Lung microvascular endothelial cell (primary cell): ENCODE measurements around the gene C6orf15. TPM values are rescaled to one million over a fixed set of nuclear protein-coding genes. Genes with fewer than 3 reads are reported as not detected.

Experiments
- DNase-seq, 2 donors: peaks; one replicate each; pipeline versions ENCODE4 v3.0.0 to v3.0.0-alpha.2; 2010; ENCODE audit warnings: low read depth in 2 of 2
- total RNA-seq: library from RNA; depleted of rRNA; stranded (reverse); fragments of >200 nt; gene quantifications from 2 replicates; pipeline ENCODE4 v1.2.1, GENCODE V29; 2014

Gene C6orf15
- total RNA-seq, 1 donor from 2014 or later, result not detected

GRCh38 chr6:31131595-31131994 lies 19.2 kb upstream of the C6orf15 start:
- DNase-seq, result no peak

DNA sequence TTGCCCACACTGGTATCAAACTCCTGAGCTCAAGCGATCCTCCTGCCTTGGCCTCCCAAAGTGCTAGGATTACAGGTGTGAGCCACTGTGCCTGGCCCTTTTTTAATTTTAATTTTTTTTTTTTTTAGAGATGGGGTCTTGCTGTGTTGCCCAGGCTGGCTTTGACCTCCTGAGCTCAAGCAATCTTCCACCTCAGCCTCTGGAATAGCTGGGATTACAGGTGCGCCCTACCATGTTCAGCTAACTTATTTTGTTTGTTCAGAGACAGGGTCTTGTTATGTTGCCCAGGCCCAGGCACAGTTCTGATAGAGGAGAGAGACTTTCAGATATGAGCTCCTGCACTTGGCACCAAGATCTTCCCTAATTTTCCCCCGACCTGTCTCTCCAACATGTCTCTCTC lies 18.4 kb upstream of the C6orf15 start:
- no peak for DNase-seq

DNA sequence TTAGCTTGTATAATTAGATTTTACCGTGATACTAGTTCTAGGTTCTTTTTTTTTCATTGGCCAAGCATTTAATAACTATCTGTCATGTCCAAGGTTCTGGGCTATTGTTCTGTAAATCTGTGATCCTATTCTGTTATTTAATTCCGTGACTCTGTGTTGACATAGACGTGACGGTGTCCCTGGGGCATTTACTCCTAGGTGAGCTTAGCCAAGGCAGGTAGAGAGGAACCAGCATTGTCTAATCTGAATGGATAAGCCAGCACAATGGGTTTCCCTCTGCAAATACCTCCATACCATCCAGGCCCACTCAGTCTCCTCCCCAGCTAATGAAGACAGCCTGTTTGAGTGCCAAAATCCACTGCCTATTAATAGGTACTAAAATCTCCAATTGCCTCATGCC lies 16.8 kb upstream of the C6orf15 start:
- no peak for DNase-seq

DNA sequence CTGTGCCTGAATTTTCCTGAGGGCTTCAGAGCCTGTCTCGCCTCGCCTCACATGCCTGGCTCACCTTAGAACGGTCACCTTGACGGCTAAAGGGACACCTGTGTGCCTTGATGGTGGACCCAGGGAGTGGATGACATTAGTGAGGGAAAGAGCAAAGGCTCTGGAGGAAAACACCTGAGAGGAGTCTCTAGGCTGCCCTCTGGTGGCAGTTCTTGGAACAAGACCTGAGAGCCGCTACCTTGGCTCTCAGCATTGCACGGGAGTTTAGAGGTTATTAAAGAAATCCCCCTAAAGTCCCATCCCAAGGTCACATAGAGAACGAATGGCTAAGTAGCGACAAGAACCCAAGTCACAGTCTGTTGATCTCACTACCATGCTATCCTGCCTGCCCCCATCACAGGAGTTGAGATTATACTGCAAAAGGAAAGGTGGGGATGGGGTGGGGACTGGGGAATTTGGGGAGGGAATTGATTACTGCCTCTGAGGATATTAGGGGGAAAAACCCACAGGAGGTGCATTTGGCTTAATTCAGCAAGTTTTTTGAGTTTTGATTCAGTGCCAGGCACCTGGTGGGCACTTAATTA lies 15.8 kb upstream of the C6orf15 start:
- DNase-seq, result peak; percentile 28 to 53

DNA sequence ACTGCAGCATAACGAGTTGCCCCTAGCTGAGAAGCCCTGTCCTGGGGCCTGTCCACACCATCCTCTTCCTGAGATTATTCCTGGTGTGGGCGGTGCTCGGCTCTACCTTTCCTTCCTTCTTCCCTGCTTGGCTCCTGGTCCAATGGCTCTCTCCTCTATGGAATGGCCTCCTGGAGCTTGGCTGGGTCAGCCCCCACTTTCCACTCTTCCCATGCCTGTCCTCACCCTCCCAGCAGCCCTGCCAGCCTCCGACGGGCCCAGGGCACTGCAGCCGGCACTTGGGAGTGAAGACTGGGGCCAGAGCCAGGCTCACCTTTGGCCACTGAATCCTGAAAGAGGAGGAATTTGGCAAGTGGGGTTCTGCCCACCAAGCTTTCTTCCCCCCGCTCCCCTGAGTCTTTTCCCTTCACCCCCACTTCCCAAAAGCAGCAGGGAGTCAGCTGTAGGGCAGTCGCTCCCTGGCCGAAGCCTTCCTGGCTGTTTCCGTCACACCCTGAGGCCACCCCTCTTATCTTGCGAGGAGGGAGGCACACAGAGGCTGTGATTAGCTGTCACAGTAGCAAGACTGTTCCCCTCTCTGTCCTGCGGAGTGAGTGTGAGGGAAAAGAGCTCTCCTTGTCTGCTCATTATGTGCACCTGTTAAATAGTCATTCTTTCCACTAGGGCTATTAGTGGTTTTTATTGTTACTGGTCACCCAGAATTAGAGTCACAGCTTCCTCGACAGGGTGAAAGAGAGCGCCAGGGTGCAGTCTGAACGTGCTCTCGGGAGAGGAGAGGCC lies 14.2 kb upstream of the C6orf15 start:
- no peak for DNase-seq

- DNase-seq, result peak in 1 of 2 donors; percentile 28
Observed at GRCh38 chr6:31125586-31126363, 13.4 kb upstream of the C6orf15 start.

DNA sequence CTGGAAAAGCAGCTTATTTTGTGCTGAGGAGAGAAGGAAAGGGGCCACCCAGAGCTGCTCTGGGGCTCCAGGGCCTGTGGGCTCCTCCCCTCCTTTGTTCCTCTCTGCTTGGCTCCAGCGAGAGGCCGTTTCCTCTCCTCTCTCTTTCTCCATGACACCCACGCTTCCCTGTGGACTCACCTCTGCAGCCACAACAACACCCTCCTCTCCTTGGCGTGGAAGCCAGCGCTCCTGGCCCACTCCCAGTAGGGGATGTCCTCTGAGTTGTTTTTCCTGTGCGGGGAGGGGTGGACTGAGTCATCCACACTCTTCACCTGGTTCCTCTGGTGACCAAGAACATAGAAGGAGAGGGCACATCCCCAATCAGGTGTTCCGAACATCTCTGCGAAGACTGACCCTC lies 12.8 kb upstream of the C6orf15 start:
- DNase-seq, result peak; percentile 67 to 76

DNA sequence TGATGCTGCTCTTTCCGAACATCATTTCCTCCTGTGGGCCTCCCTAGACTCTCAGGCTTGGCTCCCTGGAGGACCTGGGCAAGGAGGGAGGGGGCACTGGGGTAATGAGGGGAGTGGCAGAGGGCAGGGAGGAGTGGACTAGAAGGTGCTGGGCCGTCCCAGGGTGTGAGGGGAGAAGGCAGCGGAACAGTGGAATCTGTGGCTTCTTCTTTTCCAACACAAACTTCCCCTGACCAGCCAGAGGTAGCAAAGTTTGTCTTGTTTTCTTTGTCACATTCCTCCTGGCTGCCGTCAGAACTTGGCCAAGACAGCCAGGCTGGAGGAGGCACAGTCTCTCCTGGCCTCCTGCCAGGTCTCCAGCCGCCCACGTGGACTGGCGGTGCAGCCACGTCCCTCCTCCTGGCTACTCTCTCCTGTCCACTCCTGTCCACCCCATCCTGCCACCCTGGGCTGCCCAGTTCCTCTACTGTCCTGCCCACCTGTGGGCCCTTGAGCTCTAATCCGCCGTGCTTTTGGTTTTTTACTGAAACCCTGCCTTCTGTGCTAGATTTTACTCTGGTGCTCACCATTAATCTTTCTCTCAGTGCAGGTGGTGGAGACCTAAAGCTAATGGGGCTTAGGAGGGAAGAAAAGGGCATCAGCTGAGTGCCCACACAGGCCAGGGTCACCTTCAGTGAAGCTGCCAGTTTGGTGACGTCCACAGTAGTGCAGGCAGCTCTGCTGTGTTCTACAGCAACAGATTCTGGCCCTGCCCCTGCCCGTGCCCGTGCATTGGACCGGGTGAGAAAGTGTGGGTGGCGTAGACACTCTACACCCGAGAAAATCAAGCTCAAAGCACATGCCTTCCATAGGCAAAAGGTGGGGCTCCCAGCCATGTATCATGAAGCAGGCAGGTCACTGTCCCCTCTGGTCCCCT lies 10.7 kb upstream of the C6orf15 start:
- peak in 1 of 2 donors; percentile 86 for DNase-seq

DNA sequence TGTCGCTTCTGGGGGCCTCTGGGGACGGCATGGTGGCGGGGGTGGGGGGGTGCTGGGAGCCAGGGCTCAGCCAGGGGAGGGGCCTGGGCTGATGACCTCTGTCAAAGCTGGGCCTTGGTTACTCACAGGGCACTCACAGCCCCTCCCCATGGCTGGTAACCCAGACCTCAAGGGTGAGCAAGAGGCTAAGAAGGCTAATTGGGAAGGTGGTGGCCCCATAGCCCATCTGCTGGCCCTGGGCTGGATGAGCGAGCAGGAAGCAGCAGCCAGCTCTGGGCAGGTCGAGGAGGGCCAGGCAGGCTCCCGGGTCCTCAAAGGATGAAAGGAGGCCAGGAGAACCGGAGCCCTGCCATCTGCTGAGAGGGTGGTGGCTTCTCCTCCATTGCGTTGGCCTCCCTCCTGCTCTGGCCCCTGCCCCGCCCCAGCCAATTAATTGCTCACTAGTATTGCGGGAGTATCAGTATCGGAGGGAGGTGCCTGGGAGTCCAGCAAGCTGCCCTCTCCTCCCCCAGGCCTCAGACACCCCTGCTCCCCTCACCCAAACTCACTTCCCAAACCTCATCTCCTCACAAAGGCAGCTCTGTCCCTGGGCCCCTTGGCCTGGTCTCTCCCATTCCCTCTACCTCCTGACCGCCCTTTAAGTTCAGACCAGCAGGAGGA lies 8.9 kb upstream of the C6orf15 start:
- DNase-seq, result no peak

- no peak for DNase-seq
Observed at GRCh38 chr6:31120151-31120915, 8.0 kb upstream of the C6orf15 start, which contains the start of gene CDSN. Gene CDSN (minus strand): TSS chr6:31120446. CDS start chr6:31120419, 27 bp downstream.

GRCh38 chr6:31118178-31118577 lies 5.8 kb upstream of the C6orf15 start:
- no peak for DNase-seq

DNA sequence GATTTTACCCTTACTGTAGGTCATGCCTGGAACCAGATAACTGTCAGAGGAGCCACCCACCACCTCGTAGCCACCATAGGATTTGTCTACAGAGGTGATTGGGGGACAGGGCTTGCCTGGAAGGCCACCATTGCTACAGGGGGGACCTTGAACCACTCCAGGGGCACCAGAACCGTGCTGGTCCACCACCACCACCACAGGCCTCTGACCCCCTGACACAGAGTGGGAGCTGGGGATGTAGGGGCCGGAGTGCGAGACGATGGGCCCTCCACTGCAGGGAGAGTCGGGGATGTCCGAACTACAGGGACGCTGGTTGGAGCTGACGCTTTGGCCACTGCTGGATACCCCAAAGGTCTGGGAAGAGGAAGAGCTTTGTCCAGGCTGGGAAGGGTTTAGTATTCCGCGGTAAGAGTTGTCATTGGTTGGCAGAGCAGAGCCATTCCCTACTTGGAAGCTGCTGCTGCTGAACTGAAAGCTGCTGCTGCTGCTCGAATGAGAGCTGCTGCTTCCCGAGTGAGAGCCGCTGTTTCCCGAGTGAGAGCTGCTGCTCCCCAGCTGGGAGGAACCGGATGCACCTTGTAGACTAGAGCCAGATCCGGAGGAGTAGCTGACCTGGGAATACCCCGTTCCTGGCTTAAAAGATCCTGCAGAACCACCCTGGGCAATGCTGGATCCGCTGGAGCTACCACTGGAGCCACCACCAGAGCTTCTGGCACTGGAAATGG lies 4.4 kb upstream of the C6orf15 start:
- DNase-seq, result peak; percentile 65 to 92

DNA sequence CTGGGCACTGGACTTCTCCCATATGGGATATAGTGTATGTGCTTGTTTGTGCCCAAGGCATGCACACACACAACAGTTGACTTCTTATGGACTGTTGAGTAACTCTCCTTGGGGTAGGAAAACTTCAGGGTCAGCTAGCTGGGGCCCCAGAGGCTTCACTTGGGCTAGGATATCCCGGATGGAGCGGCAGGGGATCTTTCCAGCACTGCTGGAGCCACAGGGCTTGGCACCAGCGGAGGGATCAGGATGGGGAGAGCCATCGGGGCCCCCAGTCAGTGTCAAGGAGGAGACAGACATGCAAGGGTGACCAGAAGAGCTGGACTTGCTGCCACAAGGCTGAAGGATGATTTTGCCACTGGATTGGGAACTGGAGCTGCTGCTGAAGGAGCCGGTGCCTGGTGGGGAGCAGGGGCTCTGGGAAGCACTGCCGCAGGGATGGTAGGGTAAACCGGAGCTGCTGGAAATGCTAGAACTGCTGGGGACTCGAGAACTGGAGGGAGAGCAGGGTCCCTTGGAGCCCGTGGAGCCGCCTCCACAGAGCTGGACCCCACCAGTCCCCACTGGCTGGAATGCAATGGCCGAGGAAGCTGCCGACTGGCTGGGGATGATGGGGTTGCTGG lies 3.7 kb upstream of the C6orf15 start:
- no peak for DNase-seq

DNA sequence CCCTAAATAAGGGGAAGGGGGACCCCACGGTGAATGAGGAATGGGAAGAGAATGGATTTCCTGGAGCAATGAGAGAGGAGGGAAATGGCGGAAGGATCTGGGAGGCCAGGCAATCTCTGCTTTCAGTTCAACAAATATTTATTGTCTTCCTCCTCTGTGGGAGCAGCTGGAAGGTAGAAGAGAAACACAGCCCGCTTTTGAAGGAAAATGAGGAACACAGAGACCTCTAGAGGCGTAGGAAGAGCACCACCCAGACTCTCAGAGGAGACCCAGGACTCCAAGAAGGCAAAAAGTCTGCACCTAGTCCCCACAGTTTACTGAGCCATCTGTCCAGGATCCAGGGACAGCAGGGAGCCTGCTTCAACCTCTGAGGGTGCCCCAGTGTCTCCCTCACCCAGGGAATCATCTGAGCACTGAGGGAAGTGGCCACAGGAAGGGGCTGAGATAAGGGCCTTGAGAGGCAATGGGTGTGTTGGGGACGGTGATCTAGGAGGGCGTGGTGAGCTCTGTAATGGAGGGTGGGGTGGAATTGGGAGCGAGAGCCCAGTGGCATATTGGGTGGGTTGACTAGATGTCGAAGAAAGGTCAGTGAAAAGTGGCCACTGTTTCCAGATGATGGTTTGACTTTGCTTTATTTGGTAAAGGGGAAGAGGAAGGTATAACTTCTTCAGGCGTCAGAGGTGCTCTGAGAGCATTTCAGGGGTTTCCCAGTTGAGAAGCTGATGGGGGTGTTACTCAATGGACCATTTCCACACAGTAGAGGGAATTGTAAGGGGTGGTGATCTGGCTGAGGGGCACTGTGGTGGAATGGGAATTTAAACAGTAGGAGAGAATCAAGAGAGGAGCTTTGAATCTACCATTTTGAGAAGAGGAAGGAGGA lies 2.8 kb upstream of the C6orf15 start:
- DNase-seq, result peak; percentile 57 to 78

- peak; percentile 75 to 90 for DNase-seq
Observed at GRCh38 chr6:31114541-31114878, 2.1 kb upstream of the C6orf15 start, which contains the start of gene PSORS1C1. Gene PSORS1C1 (plus strand): TSS chr6:31114800. CDS start chr6:31129633, 14,833 bp downstream.

- no peak for DNase-seq
Observed at GRCh38 chr6:31113861-31114540, 1.6 kb upstream of the C6orf15 start.

- DNase-seq, result no peak
Observed at GRCh38 chr6:31111712-31112111, 663 bp downstream of the C6orf15 start.
